Astrocyte of the spinal cord (primary cell): Measurements from ENCODE around the gene SH3PXD2B.
"Not testable (repeated sequence)": the region's sequence is repeated elsewhere in the genome, so short reads cannot be mapped to it uniquely, and the experiment has no call there.

Source experiments
- DNase-seq: peaks from one replicate; pipeline ENCODE4 v3.0.0; 2011; ENCODE audit warnings: low read depth, low spot score
- H3K4me3 ChIP-seq: 2 replicates; pipeline ENCODE4 v1.5.1; 2011; ENCODE audit warnings: low read depth, mild to moderate bottlenecking, low read length, moderate library complexity
- CTCF ChIP-seq: IDR thresholded peaks from 2 replicates; pipeline ENCODE4 v1.5.1; 2012; ENCODE audit warnings: low read depth, mild to moderate bottlenecking, low read length, inconsistent platforms
- in situ Hi-C: cut with HindIII; loops from 2 replicates; pipeline ENCODE4 v1.10.0; 2017; ENCODE audit warnings: low sequenced_read_pairs

SH3PXD2B gene

GRCh38 chr5:172294831-172295230 is 159.5 kb downstream of the SH3PXD2B start:
- no peak for TF ChIP-seq CTCF
- no peak for DNase-seq
- no peak overlapping the region for H3K4me3 ChIP-seq
- in situ Hi-C loops = no loop called here

GRCh38 chr5:172293745-172294342 is 160.5 kb downstream of the SH3PXD2B start:
- in situ Hi-C loops = no loop called here
- no peak for DNase-seq
- no peak for TF ChIP-seq CTCF
- no peak overlapping the region for H3K4me3 ChIP-seq

- in situ Hi-C loops = no loop called here
- DNase-seq = peak; percentile 73
- TF ChIP-seq CTCF = peak; percentile 88
- H3K4me3 ChIP-seq = no peak overlapping the region
These were observed 161.1 kb downstream of the SH3PXD2B start for GRCh38 chr5:172293054-172293744.

GRCh38 chr5:172291837-172292236 is 162.5 kb downstream of the SH3PXD2B start:
- H3K4me3 ChIP-seq, DNase-seq, in situ Hi-C loops: not testable (repeated sequence)

GRCh38 chr5:172288465-172288864 is 165.9 kb downstream of the SH3PXD2B start:
- DNase-seq = no peak
- TF ChIP-seq CTCF = no peak
- in situ Hi-C loops = no loop called here
- no peak overlapping the region for H3K4me3 ChIP-seq

GRCh38 chr5:172287140-172287539 is 167.2 kb downstream of the SH3PXD2B start:
- H3K4me3 ChIP-seq, DNase-seq, in situ Hi-C loops: not testable (repeated sequence)

- DNase-seq = no peak
- TF ChIP-seq CTCF = no peak
- no peak overlapping the region for H3K4me3 ChIP-seq
- in situ Hi-C loops = no loop called here
These were observed 168.8 kb downstream of the SH3PXD2B start for GRCh38 chr5:172285226-172286143.
